Effector memory CD4-positive, alpha-beta T cell (primary cell): ENCODE data around the gene BRAF.
"Not testable (repeated sequence)": the region's sequence is repeated elsewhere in the genome, so short reads cannot be mapped to it uniquely, and the experiment has no call there.

ENCODE experiments used
- DNase-seq, 3 donors: peaks; one replicate each; pipeline ENCODE4 v3.0.0-alpha.2; 2020
- H3K27ac ChIP-seq: 2 replicates; pipeline ENCODE4 v1.7.0; 2013; ENCODE audit warnings: mild to moderate bottlenecking, low read length, moderate library complexity; ENCODE audit not compliant: insufficient read depth, poor library complexity, severe bottlenecking
- H3K27me3 ChIP-seq: replicated peaks from 2 replicates; pipeline ENCODE4 v1.7.0; 2013; ENCODE audit warnings: mild to moderate bottlenecking, low read length; ENCODE audit not compliant: insufficient read depth, control insufficient read depth, poor library complexity, severe bottlenecking
- H3K36me3 ChIP-seq: 2 replicates; pipeline ENCODE4 v1.7.0; 2013; ENCODE audit warnings: mild to moderate bottlenecking, low read length, moderate library complexity; ENCODE audit not compliant: control insufficient read depth, insufficient read depth
- H3K4me1 ChIP-seq: 2 replicates; pipeline ENCODE4 v1.7.0; 2013; ENCODE audit warnings: low read length, mild to moderate bottlenecking; ENCODE audit not compliant: control insufficient read depth, insufficient read depth, poor library complexity, severe bottlenecking
- H3K4me3 ChIP-seq: 2 replicates; pipeline ENCODE4 v1.7.0; 2013; ENCODE audit warnings: low read length, low read depth, mild to moderate bottlenecking; ENCODE audit not compliant: insufficient read depth, poor library complexity, severe bottlenecking
- H3K9me3 ChIP-seq: 2 replicates; pipeline ENCODE4 v1.7.0; 2013; ENCODE audit warnings: mild to moderate bottlenecking, low read length, moderate library complexity; ENCODE audit not compliant: control insufficient read depth

The BRAF gene

DNA sequence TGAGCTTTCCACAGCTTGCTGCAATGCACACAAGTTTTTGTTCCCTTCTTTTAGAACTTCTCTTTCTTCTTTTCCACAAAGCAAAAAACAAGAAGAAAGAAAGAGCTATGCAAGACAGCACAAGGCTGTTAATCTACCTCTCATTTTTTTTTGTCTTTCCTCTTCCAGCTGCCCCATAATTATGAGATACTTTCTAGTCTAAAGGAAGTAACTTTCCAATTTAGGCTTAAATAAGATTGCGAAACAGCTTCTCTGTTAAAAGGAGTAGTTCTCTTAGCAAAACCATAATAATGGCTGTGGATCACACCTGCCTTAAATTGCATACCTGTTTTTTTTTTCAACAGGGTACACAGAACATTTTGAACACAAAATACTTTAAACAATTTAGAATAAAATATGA, 172.2 kb downstream of the BRAF start:
- no peaks in the 10 kb centered on the region for H3K36me3 ChIP-seq
- no peaks in the 10 kb centered on the region for H3K4me1 ChIP-seq
- no peak overlapping the region for H3K27ac ChIP-seq
- H3K4me3 ChIP-seq: no peak overlapping the region
- no peaks in the 10 kb centered on the region for H3K27me3 ChIP-seq
- no peak for DNase-seq
- H3K9me3 ChIP-seq: no peaks in the 10 kb centered on the region

DNA sequence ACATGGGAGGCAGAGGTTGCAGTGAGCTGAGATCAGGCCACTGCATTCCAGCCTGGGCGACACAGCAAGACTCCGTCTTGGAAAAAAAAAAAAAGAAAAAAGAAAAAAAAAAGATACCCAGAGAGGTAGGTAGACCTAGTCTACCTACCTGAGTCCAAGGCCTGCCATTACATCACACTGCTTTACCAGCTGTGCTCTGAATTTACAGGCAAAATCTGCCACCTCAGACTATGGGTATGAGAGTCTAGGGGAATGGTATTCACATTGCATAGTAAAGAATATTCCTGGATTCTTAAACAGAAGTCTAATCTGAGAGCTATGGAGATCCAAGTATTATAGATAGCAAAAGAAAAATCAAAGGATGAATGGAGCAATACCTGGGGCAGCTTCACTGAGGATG, 178.0 kb downstream of the BRAF start:
- Histone ChIP-seq H3K27ac (no peak overlapping the region), H3K9me3 (no peaks in the 10 kb centered on the region), H3K27me3 (no peaks in the 10 kb centered on the region), H3K4me3 (no peak overlapping the region), H3K36me3 (no peaks in the 10 kb centered on the region), H3K4me1 (no peaks in the 10 kb centered on the region)
- DNase-seq: no peak

DNA sequence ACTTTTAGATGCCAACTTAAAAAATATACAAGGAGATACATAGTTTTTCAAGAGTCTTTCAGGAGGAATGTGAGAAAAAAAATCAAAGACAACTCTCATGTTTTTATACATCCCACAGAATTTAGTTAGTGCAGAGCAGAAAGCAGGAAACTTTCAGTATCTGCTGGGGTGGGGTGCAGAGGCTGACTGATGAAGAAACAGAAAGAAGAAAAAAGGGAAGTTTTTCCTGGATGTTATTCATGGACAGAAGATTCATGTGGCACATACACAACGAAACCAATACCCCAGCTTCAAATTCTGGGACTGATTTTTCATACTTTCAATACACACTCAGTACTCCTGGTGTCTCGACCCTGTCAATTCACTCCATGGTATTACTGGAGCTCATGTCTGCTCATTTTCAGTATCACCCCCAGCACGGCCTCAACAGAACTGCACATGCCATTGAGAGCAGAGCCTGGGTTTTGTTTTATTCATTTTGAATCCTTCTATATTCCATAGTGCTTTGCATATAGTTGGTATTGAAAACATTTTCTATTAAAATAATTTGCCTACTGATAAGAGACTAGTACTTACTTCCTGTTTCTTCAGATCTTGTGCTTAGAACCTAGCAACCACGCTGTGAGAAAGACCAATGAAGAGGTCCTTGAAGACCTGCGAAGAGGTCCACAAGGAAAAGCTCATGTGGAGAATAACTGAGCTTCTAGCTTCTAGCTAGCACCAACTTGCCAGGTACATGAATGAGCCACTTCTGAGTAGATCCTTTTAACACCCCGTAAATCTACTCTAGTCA, 179.3 kb downstream of the BRAF start:
- DNase-seq: no peak
- H3K27ac ChIP-seq: no peak overlapping the region
- no peaks in the 10 kb centered on the region for H3K36me3 ChIP-seq
- no peaks in the 10 kb centered on the region for H3K27me3 ChIP-seq
- H3K4me3 ChIP-seq: no peak overlapping the region
- no peaks in the 10 kb centered on the region for H3K4me1 ChIP-seq
- H3K9me3 ChIP-seq: no peaks in the 10 kb centered on the region

DNA sequence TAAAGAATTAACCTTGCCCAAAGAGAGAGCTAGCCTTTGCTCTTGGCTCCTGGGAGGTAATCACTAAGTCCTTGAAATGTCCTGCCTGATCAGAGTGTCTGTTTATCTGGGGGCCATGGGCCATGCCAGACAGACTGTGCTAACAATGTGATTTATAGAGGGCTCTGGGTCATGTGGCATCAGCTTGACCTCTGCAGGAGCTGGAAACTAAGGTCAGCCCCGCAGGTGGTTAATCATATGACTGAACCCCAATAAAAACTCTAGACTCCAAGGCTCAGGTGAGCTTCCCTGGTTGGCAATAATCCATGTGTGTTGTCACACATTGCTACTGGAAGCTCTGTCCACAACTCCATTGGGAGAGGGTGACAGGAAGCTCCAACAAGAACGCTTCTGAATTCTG, 180.7 kb downstream of the BRAF start:
- H3K9me3 ChIP-seq: no peaks in the 10 kb centered on the region
- DNase-seq: no peak
- H3K27ac ChIP-seq: no peak overlapping the region
- no peak overlapping the region for H3K4me3 ChIP-seq
- H3K27me3 ChIP-seq: no peaks in the 10 kb centered on the region
- no peaks in the 10 kb centered on the region for H3K4me1 ChIP-seq
- peaks cover 6% of the 10 kb centered on the region for H3K36me3 ChIP-seq

DNA sequence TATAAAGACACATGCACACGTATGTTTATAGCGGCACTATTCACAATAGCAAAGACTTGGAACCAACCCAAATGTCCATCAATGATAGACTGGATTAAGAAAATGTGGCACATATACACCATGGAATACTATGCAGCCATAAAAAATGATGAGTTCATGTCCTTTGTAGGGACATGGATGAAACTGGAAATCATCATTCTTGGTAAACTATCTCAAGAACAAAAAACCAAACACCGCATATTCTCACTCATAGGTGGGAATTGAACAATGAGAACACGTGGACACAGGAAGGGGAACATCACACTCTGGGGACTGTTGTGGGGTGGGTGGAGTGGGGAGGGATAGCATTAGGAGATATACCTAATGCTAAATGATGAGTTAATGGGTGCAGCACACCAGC, 181.5 kb downstream of the BRAF start:
- not testable (repeated sequence) for H3K27ac ChIP-seq, H3K4me1 ChIP-seq, H3K4me3 ChIP-seq, DNase-seq, H3K27me3 ChIP-seq, H3K36me3 ChIP-seq, H3K9me3 ChIP-seq

DNA sequence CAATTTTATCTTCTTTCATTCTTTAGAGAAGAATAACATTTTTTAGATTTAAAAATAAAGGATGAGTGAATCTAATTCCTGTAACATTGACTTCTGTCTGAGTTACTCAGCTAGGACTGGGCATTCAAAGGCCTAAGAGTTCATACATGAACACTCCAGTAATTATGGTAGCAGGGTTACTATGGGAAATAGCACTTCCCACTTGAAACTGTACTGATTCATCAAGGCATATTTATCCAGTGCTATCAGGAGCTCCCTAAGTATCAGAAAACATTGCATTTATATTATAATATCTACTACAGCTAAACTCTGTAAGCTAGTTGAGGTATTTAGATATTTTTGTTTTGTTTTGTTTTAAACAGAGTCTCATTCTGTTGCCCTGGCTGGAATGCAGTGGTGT, 186.4 kb downstream of the BRAF start:
- Histone ChIP-seq H3K27me3 (no peaks in the 10 kb centered on the region), H3K36me3 (peaks cover 16% of the 10 kb centered on the region), H3K4me3 (no peak overlapping the region), H3K4me1 (no peaks in the 10 kb centered on the region), H3K27ac (no peak overlapping the region), H3K9me3 (no peaks in the 10 kb centered on the region)
- DNase-seq: no peak

DNA sequence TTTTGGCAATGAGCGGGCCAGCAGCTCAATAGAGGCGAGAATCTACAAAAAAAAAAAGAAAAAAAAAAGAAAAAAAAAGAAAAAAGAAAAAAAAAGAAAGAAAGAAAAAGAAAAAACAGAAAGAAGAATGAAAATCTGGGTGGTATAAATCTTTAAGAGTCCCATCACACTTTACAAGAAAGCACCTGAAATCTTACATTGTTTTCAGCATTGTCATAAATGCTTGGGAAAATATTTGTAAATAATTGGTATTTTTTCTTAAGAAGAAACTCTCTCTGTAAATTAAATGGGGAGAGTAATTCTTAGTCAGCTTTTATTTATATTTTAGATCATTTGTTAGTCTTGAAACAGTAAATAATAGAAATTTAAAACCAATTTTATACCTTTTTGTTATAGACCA, 190.0 kb downstream of the BRAF start:
- H3K4me3 ChIP-seq: no peak overlapping the region

DNA sequence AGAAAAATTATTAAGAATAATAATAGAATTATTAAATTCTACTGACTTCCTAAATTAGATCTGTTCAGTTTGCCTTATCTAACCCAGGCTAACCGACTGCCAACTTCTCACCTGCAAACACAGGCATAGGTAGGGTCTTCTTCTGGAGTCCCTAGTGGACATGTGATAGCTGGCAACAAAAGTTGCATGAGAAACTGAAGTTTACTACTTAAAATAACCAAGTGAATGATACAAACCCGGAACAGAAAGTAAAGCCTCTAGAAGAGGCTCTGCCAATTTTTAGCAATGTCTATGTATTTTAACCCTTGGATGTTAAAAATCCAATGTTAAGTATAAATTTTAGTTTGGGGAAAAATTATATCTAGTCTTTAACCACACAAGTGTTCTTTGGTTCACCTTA, 190.6 kb downstream of the BRAF start:
- H3K4me1 ChIP-seq: no peaks in the 10 kb centered on the region
- peaks cover 10% of the 10 kb centered on the region for H3K36me3 ChIP-seq
- H3K4me3 ChIP-seq: no peak overlapping the region
- no peak overlapping the region for H3K27ac ChIP-seq
- H3K9me3 ChIP-seq: no peaks in the 10 kb centered on the region
- no peaks in the 10 kb centered on the region for H3K27me3 ChIP-seq
- no peak for DNase-seq

More for the DNA sequence above, 190.0 kb downstream of the BRAF start:
- DNase-seq: no peak
- H3K27me3 ChIP-seq: no peaks in the 10 kb centered on the region
- no peaks in the 10 kb centered on the region for H3K4me1 ChIP-seq
- peaks cover 14% of the 10 kb centered on the region for H3K36me3 ChIP-seq
- H3K27ac ChIP-seq: no peak overlapping the region
- H3K9me3 ChIP-seq: no peaks in the 10 kb centered on the region

DNA sequence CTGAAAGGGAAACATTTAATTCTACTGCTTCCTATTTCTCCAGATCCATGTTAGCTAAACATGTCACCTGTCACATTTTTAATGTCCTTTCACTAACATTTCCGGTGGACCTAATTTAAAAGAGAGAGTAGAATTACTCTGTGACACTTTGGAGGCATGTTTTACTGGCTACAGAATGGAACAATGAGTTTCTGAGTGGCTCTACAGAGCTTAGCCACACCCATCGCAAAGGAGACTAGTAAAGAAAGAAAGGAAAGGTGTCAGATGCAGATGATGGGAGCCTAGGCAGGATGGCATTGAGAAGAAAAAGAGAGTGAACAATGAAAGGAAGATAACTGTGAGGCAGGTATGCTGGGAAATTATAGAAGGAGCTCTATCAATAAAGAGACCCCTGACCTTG, 192.3 kb downstream of the BRAF start:
- DNase-seq: no peak
- no peak overlapping the region for H3K27ac ChIP-seq
- no peaks in the 10 kb centered on the region for H3K4me1 ChIP-seq
- H3K36me3 ChIP-seq: peaks cover 3% of the 10 kb centered on the region
- no peaks in the 10 kb centered on the region for H3K27me3 ChIP-seq
- H3K9me3 ChIP-seq: no peaks in the 10 kb centered on the region
- no peak overlapping the region for H3K4me3 ChIP-seq

DNA sequence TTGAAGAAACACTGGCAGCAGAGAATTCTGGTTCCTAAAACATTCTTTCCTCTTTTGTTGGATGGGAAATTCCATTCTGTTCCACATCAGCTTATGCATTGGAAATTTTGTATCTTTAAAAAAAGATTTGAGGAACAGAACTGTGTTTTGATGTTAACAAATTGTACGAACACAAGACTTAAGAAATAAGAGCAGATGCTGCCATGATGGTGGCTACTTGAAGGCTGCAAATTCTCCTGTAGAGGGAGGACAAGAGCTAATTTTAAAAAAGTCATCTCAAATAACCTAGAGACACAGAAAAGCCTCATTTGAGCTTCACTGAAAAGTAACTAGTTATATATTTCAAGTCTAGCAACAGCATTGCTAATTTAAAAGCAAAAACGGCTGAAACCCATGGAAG, 198.4 kb downstream of the BRAF start:
- Histone ChIP-seq H3K27me3 (no peaks in the 10 kb centered on the region), H3K4me3 (no peak overlapping the region), H3K27ac (no peak overlapping the region), H3K9me3 (no peaks in the 10 kb centered on the region), H3K36me3 (no peaks in the 10 kb centered on the region), H3K4me1 (no peaks in the 10 kb centered on the region)
- DNase-seq: no peak
